Heart left ventricle (tissue), 16 donors: ENCODE results near the gene MYO18B. TPM values are rescaled to one million over a fixed set of nuclear protein-coding genes. Genes with fewer than 3 reads are reported as not detected.

Experiments
- ATAC-seq, 4 donors: fragments of 200-7000 bp; cut with Tn5 transposase; one replicate each; pipeline ENCODE4 v1.9.1; 2020 to 2022; ENCODE audit warnings: moderate library complexity in 4 of 4, mild to moderate bottlenecking in 3 of 4, moderate number of reproducible peaks in 1 of 4
- DNase-seq, 5 donors: peaks; one replicate each; pipeline ENCODE4 v3.0.0-alpha.2; 2020
- H3K27ac ChIP-seq, 12 donors: fragments of 200-600 bp; sonication (generic) in 4 of 12; one replicate each; pipeline versions ENCODE4 v1.5.0 to v1.8.0; 2016 to 2022; ENCODE audit warnings: mild to moderate bottlenecking in 2 of 12
- H3K27me3 ChIP-seq, 9 donors: fragments of 200-600 bp; sonication (generic) in 2 of 9; one replicate each; pipeline versions ENCODE4 v1.5.1 to v1.8.0; 2016 to 2022; ENCODE audit warnings: mild to moderate bottlenecking in 3 of 9
- H3K36me3 ChIP-seq, 9 donors: fragments of 200-600 bp; sonication (generic) in 2 of 9; one replicate each; pipeline versions ENCODE4 v1.5.0 to v1.8.0; 2018 to 2022; ENCODE audit warnings: mild to moderate bottlenecking in 2 of 9
- H3K4me1 ChIP-seq, 12 donors: fragments of 200-600 bp; sonication (generic) in 4 of 12; one replicate each; pipeline versions ENCODE4 v1.5.0 to v1.8.0; 2016 to 2022; ENCODE audit warnings: mild to moderate bottlenecking in 3 of 12
- H3K4me3 ChIP-seq, 12 donors: fragments of 200-600 bp; sonication (generic) in 4 of 12; one replicate each; pipeline versions ENCODE4 v1.5.0 to v1.8.0; 2017 to 2022; ENCODE audit warnings: mild to moderate bottlenecking in 9 of 12, moderate library complexity in 4 of 12
- H3K9me3 ChIP-seq, 12 donors: fragments of 200-600 bp; sonication (generic) in 4 of 12; one replicate each; pipeline versions ENCODE4 v1.5.0 to v1.8.0; 2016 to 2022; ENCODE audit warnings: mild to moderate bottlenecking in 1 of 12
- POLR2A ChIP-seq, 2 donors: fragments of 450-650 bp; IDR thresholded peaks; one replicate each; pipeline ENCODE4 v1.6.1; 2017; ENCODE audit warnings: antibody characterized with exemption in 2 of 2, mild to moderate bottlenecking in 2 of 2, moderate library complexity in 2 of 2
- WGBS, 4 donors: extraction: QIAGEN DNeasy Blood & Tissue Kit in 2 of 4; methylation state at CpG; one replicate each; pipeline versions ENCODE4 v1.1.5 to v1.1.7; 2013 to 2018; 5-methylcytosine and 5-hydroxymethylcytosine counted together
- intact Hi-C, 10 donors: fragments of 100-400 bp; cut with DNase I; formaldehyde crosslinking; loops; one replicate each; pipeline versions ENCODE4 v1.11.1 to v1.14.2; 2022
- polyA plus RNA-seq, 2 donors: library from polyadenylated mRNA; stranded (reverse); fragments of 200-250 nt; gene quantifications; one replicate each; pipeline ENCODE4 v1.2.3, GENCODE V29; 2013
- total RNA-seq, 9 donors: library from RNA; depleted of rRNA in 2 of 9; stranded (reverse); fragments of >200 nt in 2 of 9; fragmentation: NEBNext Ultra II Directional in 3 of 9; extraction: Animal tissue kit (Norgen Biotek cat#: 25700) in 3 of 9; gene quantifications; one replicate each; pipeline versions ENCODE4 v1.1.0 to v1.2.4, GENCODE V29; 2016 to 2023
- TF ChIP-seq, protein P1 (sequence below), 12 donors: fragments of 200-600 bp; sonication (generic) in 4 of 12; IDR thresholded peaks; one replicate each; pipeline versions ENCODE4 v1.5.0 to v1.8.0; 2018 to 2022; ENCODE audit warnings: antibody characterized with exemption in 12 of 12, mild to moderate bottlenecking in 5 of 12
- donor health status: ischemic (EF 13 %, LVEDD 7.1; RV severe dilation, severe dysfunction).
- donor health status: healthy with polysubstance abuse.
- donor health status: DM: no; HTN: yes; CAD: no.
- donor health status: DM: no; HTN: no; CAD: no.
- donor health status: ischemic (EF 25% LVEDD 6.9; RV normal size, moderate dysfunction).
- donor health status: ischemic (EF 25% LVEDD 5.7; RV mildly dilated, moderate dysfunction).
- donor health status: healthy.
- donor health status: DM: yes; HTN: yes; CAD: no.
- donor health status: ischemic (EF 35%, LVEDD 5.7; RV mildly dilated, moderate dysfunction).
- donor health status: nonischemic (EF 11% LVEDD 7.7; RV severe dilation, severe dysfunction).
- donor health status: DM: yes; HTN: yes; CAD: no.
- donor health status: PGD.
- donor health status: ischemic (EF 29% LVEDD 5.4; RV normal size, mild dysfunction).
- donor health status: nonischemic (EF 23%, LVEDD 6.1; RV moderate dilation, normal function).

The MYO18B gene
- total and polyA plus RNA-seq, 11 donors = 140 to 301 (median 193) TPM

- WGBS, 4 donors = 73 to 86% (median 76%) methylated on average over 8 of the region's 8 CpGs
- no peak overlapping the region for H3K4me3 ChIP-seq
- peaks cover 0 to 14% (median 1%) of the 10 kb centered on the region in 12 donors for H3K9me3 ChIP-seq
- ATAC-seq (no peak), DNase-seq (no peak)
- no peaks in the 10 kb centered on the region for H3K27me3 ChIP-seq
- peak overlapping the region in 5 of 12 donors; percentile 4 to 57 (median 43) for H3K27ac ChIP-seq
- no peak for TF ChIP-seq POLR2A (IDR thresholded peaks at IDR 0.05)
- TF ChIP-seq, protein P1, sequence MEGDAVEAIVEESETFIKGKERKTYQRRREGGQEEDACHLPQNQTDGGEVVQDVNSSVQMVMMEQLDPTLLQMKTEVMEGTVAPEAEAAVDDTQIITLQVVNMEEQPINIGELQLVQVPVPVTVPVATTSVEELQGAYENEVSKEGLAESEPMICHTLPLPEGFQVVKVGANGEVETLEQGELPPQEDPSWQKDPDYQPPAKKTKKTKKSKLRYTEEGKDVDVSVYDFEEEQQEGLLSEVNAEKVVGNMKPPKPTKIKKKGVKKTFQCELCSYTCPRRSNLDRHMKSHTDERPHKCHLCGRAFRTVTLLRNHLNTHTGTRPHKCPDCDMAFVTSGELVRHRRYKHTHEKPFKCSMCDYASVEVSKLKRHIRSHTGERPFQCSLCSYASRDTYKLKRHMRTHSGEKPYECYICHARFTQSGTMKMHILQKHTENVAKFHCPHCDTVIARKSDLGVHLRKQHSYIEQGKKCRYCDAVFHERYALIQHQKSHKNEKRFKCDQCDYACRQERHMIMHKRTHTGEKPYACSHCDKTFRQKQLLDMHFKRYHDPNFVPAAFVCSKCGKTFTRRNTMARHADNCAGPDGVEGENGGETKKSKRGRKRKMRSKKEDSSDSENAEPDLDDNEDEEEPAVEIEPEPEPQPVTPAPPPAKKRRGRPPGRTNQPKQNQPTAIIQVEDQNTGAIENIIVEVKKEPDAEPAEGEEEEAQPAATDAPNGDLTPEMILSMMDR (IDR thresholded peaks at IDR 0.05) = no peak
- H3K4me1 ChIP-seq = peaks cover 0 to 55% (median 22%) of the 10 kb centered on the region in 12 donors
- intact Hi-C loops = loop anchor here in 1 of 10 donors (5.0 kb wide), 1 partner anchor 292 kb away; no protein-coding TSS in a partner anchor
- peaks cover 0 to 60% (median 17%) of the 10 kb centered on the region in 9 donors for H3K36me3 ChIP-seq
Measured at GRCh38 chr22:25764270-25765015, 22.5 kb downstream of the MYO18B start.

DNA sequence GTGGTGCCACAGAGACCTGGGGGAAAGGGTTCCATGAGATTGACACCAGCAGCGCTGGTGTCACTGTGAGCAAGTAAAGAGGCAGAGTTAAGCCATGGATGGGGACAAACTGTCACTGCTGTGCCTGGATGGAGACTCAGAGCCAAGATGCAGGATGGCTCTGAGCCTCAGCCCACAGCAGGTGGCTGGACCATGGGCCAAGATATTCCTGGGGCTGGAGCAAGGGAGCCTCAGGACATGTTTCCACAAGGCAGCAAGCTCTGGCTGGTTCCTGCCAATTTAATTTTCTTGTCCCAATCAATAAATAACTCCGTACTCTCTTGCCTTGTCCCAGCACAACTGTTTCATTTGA is 23.0 kb downstream of the MYO18B start:
- ATAC-seq (no peak), DNase-seq (peak in 1 of 5 donors; percentile 22)
- H3K9me3 ChIP-seq = peaks cover 0 to 14% (median 1%) of the 10 kb centered on the region in 12 donors
- H3K27ac ChIP-seq = peak overlapping the region in 9 of 12 donors; percentile 2 to 57 (median 34)
- H3K4me1 ChIP-seq = peaks cover 0 to 49% (median 20%) of the 10 kb centered on the region in 12 donors
- H3K36me3 ChIP-seq = peaks cover 0 to 63% (median 21%) of the 10 kb centered on the region in 9 donors
- no peak overlapping the region for H3K4me3 ChIP-seq
- no peaks in the 10 kb centered on the region for H3K27me3 ChIP-seq
- WGBS, 4 donors = 80 to 90% (median 88%) methylated on average over 2 of the region's 2 CpGs
- intact Hi-C loops = no loop called here
- TF ChIP-seq POLR2A (IDR thresholded peaks at IDR 0.05) = no peak
- TF ChIP-seq, protein P1 (IDR thresholded peaks at IDR 0.05) = no peak

GRCh38 chr22:25765801-25766200 is 23.8 kb downstream of the MYO18B start:
- Histone ChIP-seq H3K4me3 (no peak overlapping the region), H3K4me1 (peaks cover 0 to 41% (median 16%) of the 10 kb centered on the region in 12 donors), H3K27me3 (no peaks in the 10 kb centered on the region), H3K27ac (peak overlapping the region in 7 of 12 donors; percentile 2 to 57 (median 34)), H3K9me3 (peaks cover 0 to 14% (median 1%) of the 10 kb centered on the region in 12 donors), H3K36me3 (peaks cover 0 to 70% (median 21%) of the 10 kb centered on the region in 9 donors)
- TF ChIP-seq, protein P1 (IDR thresholded peaks at IDR 0.05) = no peak
- no peak for TF ChIP-seq POLR2A (IDR thresholded peaks at IDR 0.05)
- ATAC-seq (peak in 3 of 4 donors; percentile 21 to 53 (median 25)), DNase-seq (peak in 1 of 5 donors; percentile 54)
- intact Hi-C loops = no loop called here
- 41 to 52% (median 47%) methylated on average over 4 of the region's 4 CpGs for WGBS, 4 donors

GRCh38 chr22:25766418-25766817 is 24.4 kb downstream of the MYO18B start:
- Histone ChIP-seq H3K36me3 (peaks cover 0 to 75% (median 21%) of the 10 kb centered on the region in 9 donors), H3K9me3 (peaks cover 0 to 14% (median 1%) of the 10 kb centered on the region in 12 donors), H3K4me1 (peaks cover 0 to 35% (median 10%) of the 10 kb centered on the region in 12 donors), H3K27ac (peak overlapping the region in 2 of 12 donors; percentile 5 to 46), H3K27me3 (no peaks in the 10 kb centered on the region), H3K4me3 (no peak overlapping the region)
- WGBS, 4 donors = 94 to 96% (median 94%) methylated on average over 3 of the region's 3 CpGs
- intact Hi-C loops = no loop called here
- no peak for DNase-seq
- TF ChIP-seq, protein P1 (IDR thresholded peaks at IDR 0.05) = no peak
- TF ChIP-seq POLR2A (IDR thresholded peaks at IDR 0.05) = no peak
- ATAC-seq = no peak
